NOMO-1 treated with DMSO at 0.1 percent for 48 hours (cell line): ENCODE data around the gene G6PD.
"Not testable (repeated sequence)": the region's sequence is repeated elsewhere in the genome, so short reads cannot be mapped to it uniquely, and the experiment has no call there.

Experiments used
- DNase-seq: peaks from one replicate; lab custom pipeline; 2025; ENCODE audit not compliant: unreplicated experiment; lab: John Stamatoyannopoulos, UW

Gene G6PD

DNA sequence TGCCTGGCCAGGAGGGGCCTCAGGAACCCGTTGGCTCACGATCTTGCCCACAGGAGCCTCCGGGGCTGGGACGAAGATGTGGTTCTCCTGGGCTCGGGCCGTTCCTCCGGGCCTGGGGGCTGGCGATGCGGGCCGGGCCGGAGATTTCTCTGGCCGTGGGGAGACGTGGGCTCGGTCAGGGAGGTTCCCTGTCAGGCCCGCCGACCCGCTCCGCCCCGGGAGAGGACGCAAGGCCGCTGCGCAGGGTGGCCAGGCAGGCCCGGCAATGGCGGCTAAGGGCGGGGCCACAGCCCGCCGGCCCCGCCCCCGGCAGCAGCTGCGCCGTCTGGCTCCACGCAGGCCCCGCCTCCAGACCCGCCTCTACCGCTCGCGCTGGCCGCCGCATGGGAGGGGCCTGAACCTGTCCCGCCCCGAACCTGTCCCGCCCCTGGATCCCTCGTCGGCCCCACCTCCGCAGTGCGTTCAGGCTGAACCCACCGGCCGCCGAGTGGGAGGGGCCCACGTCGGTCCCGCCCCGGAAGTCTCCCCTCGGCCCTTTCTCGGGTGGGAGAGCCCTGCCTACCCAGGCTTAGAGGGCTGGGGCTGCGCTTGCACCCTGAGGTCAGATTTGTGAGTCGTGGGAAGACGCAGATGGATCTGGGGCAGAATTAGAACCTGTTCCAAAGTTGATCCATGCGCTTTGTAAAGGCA, 30.5 kb downstream of the G6PD start, which contains the start of gene FAM3A:
Gene FAM3A, minus strand, starts transcription at position 267 of the 690 bp plus-strand sequence. CDS start 460 bp downstream, outside the sequence.
- peak; percentile 75 for DNase-seq

DNA sequence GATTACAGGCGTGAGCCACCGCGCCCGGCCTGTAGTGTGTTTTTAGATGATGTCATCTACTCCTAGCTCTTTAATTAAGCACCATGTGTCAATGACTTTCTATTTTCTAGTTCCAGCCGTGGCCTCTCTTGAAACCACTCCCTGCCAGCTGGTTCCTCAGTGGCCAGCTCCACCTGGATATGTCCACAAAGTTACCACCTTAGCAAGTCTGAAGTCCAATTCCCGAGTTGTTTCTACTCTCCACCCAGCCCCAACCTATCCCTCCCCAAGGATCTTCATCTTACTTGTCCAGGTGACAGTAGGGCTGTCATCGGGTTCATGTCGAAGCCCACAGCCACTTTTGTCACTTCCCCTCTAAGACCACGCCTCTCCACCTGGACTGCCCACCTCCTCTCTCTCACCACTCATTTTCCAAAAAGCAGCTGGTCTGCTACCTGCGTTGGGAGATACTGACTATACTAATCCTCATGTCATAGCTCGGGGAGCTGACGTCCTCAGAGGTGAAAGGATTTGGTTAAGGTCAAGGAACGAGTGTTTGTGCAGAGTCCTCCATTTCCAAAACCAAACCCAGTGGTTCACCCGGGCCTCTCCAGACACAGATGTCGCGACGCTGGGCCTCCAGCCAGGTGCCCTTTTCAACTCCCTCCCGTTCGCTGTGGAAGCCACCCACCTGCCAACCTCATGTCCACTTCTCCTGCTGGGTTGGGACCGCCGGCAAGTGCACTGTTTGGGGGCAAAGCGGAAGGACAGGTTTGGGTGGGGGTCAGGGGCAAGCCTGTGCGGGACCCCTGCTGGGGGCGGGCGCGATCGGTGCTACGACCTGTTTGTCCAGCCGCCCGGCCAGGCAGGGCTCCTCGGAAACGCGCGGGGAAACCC, 31.3 kb downstream of the G6PD start:
- no peak for DNase-seq

DNA sequence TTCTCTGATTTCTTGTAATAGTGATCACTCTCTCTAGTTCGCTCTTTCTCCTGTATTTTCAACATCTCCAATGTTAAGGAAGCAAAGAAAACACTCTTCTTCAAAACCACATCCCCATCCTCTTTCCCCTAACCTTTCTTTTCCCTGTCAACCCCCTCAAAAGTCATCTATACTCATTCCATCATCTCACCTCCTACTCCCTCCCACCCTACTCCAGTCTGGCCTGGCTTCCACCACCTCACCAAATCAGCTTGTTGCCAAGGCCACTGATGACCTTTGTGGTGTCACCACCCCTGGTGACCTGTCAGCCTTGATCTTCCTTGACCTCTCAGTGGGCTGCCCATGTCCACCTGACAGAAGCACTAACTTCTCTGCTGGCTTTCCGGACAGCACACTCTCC, 32.9 kb downstream of the G6PD start:
- DNase-seq = no peak

DNA sequence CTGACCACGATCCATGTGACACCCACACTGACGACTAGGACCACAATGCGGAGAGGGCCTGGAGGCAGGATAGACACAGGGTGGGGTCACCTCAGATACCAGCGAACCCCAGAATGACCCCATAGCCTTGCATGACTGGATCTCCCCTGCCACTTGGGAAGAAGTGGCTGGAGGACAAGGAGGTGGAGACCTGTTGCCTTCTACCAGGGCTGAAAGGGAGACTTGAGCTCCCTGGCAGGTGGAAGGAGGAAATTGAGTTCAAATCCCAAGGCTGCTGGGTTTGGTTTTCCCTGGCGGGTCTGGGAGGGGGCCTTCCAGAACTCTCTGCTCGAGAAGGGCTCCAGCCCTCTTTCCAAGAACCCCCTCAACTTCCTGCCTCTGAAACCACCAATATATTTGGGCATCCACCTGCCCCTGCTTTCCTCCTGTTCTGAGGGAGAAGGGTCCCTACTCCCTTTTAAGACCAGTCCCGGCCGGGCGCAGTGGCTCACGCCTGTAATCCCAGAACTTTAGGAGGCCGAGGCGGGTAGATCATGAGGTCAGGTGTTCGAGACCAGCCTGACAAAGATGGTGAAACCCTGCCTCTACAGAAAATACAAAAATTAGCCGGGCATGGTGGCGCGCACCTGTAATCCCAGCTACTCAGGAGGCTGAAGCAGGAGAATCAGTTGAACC, 33.6 kb downstream of the G6PD start:
- DNase-seq = no peak

DNA sequence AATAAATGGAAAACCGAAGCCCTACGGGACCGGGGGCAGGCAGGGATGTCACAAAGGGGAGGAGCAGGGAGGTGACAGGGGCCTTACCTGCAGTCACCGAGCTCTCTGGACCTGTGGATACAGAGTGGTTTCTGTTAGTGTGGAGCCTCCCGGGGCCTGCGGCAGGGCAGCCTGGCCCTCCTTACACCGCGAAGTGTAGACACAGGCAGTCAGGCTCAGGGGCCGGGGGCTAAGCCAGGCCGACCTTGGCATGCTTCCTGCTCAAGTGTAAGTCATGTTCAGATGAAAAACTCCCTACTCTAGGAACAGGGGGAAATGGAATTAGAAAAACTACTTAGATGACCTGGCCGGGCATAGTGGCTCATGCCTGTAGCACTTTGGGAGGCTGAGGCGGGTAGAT, 34.9 kb downstream of the G6PD start:
- DNase-seq = no peak

DNA sequence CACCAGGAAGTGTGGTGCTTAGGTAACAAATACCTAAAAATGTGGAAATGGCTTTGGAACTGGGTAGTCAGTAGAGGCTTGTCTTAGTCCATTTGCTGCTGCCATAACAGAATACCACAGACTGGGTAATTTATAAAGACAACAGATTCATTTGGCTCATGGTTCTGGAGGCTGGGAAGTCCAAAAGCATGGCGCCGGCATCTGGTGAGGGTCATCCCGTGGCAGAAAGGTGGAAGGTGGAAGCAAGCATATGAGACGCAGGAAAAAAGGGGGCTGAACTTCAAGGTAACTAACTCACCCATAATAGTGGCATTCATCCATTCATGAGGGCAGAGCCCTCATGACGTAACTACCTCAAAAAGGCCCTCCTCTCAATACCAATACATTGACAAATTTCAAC, 37.2 kb downstream of the G6PD start:
- no peak for DNase-seq

DNA sequence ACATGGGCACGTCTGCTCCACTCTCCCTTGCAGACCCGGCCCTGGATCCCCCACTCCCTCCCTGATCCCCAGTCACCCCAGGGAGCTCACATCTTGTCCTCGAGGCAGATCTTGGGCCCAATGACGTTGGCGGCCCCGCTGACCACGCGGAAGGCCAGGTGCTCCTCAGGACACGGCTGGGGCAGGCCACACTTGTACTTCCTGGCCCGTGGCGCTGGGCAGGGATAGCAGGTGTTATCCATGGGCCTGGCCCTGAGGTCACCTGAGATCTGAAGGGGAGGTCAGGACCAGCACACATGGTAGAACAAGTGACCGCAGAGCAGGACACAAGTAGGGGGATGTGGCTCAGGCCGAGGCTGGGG, 38.3 kb downstream of the G6PD start:
- no peak for DNase-seq

DNA sequence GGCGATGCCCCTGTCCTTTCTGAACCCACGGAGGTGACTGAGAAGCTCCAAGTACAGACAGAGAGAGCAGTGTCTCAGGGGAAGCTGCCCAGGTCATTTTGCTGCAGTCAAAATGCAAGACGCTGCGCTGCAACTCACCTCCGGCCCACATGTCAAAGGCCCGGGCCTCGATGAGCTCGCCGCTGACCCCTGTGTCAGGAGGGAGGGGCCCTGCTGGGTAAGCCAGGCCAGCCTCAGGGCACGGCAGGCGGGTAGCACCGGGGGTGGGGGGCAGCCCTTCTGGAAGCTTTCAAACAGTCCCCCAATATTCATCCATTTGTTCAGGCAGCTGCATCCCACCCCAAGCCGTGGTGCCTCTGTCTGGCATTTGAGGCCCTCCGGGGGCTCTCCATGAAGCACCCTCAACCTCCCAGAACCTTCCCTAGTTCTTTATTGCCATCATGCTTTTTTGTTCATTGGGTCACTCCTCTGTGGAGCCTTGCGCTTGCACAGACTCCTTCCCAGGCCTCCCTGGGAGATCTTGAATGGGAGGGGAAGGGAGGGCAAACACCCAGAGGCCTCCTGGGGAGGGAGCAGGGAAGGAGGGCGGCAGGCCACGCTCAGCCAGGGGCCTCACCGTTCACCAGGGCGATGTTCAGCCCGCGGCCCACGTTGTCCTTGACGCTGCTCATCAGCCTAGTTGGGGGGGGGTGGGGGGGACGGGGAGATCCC, 38.8 kb downstream of the G6PD start:
- no peak for DNase-seq

DNA sequence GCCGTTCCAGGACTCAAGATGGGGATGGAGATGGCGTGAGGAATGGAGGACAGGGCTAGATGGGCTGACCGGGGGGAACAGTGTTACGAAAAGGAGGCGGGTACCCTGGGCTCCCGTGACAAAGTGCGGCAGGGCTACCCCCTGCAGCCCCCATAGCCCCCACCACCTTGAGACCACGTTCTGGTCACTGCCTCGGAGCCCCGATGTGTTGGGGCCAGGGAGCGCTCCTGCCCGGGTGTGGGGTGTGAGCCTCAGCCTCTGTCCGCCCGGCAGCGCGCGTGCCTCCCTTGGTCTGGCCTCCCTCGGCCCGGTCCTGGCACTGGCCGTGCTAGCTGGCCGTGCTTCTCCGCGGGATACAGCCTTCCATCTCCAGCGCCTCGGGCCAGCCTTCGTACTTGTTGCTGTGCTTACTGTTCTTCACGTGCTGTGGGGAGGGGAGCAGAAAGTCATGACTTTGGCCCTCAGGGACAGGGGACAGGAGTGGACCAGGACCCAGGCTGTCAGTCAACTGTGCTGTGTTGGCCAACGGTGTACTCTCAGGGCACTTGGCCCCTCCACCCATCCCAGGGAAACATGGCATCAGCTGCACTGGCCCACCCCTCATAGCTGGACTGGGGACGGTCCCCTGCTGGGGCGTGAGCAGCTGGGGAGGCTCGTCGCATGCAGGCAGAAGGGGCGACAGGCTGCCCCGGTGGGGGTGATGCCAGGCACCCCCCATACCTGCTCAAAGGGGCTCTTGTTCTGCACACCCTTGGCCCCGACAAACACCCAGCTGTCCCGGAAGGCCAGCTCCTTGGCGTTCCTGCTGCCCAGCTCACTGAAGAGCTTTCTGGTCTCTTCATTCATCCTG, 39.9 kb downstream of the G6PD start:
- no peak for DNase-seq

DNA sequence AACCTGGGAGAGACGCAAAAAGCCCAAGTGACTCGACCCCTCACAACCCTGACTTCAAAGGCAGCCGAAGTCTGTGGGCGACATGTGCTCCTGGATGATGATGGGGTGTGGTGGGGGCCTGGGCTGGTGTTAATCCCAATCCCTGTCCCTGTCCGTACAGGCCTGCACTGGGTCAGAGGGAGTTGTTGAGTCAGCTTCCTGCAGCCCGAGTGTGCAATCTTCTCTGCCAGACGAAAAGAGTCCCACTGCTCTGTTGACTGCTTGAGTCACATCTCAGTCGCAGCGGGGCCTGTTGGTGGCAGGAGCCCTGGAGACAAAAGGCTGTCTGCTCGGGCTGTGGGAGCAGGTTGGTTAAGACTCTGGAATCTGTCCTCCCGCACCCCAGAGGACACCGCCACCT, 40.9 kb downstream of the G6PD start:
- no peak for DNase-seq

DNA sequence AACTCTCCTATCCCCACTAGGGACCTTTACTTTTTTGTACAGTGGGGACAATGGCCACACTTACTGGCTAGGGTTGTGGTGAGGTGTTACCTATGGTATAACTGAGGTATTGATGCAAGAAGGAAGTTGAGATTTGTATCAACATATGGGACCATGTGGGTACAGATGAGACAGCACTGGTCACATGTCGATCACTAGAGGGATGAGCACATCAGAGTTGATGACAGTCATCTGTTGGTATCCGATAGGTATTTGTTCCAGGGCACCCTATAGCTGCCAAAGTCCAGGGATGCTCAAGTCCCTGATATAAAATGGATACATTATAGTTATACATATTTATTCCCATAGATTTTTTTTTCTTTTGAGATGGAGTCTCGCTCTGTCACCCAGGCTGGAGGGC, 43.7 kb downstream of the G6PD start:
- DNase-seq = no peak

DNA sequence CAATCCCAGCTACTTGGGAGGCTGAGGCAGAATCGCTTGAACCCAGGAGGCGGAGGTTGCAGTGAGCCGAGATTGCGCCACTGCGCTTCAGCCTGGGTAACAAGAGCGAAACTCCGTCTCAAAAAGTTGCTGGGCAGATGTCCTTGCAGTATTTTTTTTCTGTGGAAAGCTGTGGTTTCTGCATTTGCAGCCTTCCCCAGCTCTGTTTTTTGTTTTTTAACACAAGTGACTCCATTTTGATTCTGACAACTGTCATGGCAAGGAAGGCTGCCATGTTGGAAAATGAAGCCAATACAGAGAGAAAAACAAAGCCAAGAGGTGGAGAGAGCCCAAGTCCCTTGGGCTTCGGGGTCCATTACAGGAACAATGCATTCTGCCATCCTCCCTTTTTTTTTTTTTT, 44.5 kb downstream of the G6PD start:
- DNase-seq = no peak

DNA sequence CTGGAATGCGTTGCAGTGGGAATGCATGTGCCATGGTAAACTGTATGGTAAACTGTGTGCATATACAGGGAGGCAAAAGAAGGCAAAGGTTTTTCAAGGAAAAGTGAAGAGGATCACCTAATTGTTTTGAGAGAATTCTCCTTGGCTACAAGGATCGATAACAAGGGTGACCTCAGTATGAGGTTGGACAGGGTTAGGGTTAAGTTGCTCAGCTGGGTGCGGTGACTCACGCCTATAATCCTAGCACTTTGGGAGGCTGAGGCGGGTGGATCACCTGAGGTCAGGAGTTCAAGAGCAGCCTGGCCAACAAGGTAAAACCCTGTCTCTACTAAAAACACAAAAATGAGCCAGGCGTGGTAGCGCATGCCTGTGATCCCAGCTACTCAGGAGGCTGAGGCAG, 45.2 kb downstream of the G6PD start:
- not testable (repeated sequence) for DNase-seq

DNA sequence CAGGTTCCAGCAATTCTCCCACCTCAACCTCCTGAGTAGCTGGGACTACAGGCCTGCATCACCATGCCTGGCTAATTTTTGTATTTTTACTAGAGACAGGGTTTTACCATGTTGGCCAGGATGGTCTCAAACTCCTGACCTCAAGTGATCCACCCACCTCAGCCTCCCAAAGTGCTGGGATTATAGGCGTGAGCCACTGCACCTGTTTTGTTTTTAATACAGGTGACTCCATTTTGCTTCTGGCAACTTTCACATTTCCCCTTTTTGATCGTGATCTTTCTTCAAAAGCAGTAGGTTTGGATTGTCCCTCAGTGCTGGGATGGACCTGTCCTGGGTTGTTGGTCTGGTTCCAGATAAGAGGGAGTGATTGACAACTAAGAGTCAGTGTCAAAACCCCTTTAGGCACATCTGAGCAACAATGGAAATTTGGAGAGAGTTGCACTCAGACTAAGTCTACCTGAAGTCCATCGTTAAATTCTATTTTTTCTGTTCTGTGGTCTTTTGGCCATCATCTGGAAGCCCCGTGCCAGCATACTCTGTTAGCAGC, 50.0 kb downstream of the G6PD start:
- not testable (repeated sequence) for DNase-seq

DNA sequence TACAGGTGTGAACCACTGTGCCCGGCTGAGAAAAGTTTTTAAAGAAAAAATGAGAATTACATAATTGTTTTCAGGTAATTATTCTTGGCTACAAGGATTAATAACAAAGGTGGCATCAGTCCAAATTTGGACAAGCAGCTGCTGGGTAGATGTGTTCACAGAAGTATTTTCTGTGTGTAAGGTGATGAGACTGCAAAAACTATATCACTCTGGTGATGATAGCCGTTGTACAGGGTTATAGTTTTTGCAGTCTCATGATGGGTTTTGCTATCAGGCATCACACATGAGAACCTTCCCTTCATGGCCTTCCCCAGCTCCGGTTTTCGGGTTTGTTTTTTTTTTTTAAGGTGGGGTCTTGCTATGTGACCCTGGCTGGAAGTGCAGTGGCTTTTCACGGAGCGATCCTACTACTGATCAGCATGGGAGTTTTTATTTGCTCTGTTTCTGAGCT, 51.1 kb downstream of the G6PD start:
- no peak for DNase-seq

DNA sequence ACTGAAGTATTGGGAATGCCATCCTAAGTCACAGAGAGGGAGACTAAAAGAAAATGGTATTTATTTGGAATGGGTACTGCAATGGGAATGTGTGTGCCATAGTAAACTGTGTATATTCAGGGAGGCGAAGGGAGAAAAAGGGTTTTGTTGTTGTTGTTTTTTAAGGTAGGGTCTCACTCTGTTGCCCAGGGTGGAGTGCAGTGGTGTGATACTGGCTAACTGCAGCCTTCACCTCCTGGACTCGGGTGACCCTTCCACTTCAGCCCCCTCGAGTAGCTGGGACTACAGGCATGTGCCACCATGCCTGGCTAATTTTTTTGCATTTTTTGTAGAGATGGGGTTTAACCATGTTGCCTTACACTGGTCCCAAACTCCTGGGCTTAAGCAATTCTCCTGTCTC, 51.9 kb downstream of the G6PD start:
- DNase-seq = no peak

DNA sequence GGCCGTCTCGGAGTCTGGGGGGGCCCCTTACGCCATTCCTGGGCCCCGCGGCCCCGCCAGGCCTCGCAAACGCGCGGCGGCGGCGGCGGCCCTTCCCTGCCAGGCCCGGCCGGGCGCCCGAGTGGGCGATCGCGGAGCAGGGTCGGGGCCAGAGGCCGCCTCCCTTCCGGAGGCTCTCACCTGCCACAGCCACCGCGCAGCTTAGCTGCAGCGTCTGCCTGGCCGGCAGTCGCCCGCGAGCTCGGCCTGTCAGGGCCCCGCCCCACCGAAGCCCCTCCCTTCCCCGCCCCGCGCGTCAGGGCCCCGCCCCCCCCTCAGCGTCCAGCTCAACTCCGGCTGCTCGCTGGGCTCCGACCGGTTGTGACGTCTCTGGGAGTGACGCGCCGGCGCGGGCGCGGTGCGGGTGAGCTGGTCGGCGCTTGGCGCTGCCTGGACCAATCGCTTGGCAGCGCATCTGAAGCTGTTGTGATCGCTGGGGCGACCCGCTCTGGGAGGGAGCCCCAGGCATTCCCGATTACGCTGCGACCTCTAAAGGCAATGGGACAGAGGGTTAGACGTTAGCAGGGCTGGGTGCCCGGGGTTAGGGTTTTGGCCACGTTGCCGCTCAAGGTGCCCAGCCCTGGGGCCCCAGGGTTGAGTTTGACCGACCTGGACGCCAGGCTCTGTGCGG, 56.1 kb downstream of the G6PD start, which contains the start of gene SLC10A3:
Gene SLC10A3, minus strand, starts transcription at position 216 of the 670 bp plus-strand sequence. CDS start 1,689 bp downstream, outside the sequence.
- peak; percentile 77 for DNase-seq

DNA sequence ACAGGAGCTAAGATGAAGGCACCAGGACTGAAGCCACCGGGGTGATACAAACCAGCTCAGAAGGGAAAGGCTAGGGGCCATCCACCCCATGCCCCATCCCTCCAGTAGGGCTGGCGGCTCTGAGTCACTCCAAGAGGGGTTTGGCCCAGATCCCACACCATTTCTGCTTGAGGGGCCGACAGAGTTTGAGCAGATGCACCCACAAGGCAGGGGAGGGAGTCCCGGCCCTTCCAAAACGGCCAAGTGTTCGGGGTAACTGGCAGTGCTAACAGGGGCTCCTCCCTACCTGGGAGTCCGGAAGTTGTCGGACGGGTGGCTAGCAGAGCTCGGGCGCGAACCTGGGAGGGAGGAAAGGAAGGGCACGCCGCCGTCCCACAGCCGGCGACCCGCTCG, 56.6 kb downstream of the G6PD start:
- no peak for DNase-seq

DNA sequence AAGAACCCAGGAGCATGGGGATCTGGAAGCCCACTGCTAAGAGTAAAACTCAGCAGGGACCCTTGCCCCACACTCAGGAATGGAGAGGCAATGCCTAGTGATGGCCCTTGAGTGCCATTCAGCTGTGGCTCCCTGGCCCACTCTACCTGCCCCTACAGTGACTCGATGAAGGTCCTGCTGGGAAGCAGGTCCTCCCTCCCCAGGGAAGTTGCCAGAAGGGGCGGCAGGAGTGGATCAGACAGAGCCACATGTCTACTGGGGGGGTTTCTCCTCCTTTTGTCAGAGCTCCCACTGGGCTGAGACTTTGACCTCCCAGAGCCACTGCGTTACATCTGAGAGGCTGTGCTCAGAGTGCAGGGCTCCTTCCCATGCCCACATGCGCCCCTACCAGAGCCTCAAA, 57.5 kb downstream of the G6PD start:
- DNase-seq = no peak
